H9 (cell line): ENCODE measurements around the gene LKAAEAR1. TPM values are rescaled to one million over a fixed set of nuclear protein-coding genes. Genes with fewer than 3 reads are reported as not detected.
A peak's percentile ranks its signal among the peaks of the same experiment; 100 is the strongest.

Source experiments
- DNase-seq: peaks from one replicate; pipeline ENCODE4 v3.0.0-alpha.2; 2017
- H2AFZ ChIP-seq: one replicate; pipeline ENCODE4 v1.6.1; 2013; ENCODE audit warnings: mild to moderate bottlenecking, low read length, control low read depth, moderate library complexity
- H2AK5ac ChIP-seq: 2 replicates; pipeline ENCODE4 v1.6.1; 2013; ENCODE audit warnings: low read length, control low read depth, mixed read lengths; ENCODE audit not compliant: insufficient read length
- H2BK120ac ChIP-seq: one replicate; pipeline ENCODE4 v1.6.1; 2013; ENCODE audit warnings: low read depth, mild to moderate bottlenecking, low read length, control low read depth, inconsistent platforms; ENCODE audit not compliant: poor library complexity, severe bottlenecking
- H2BK12ac ChIP-seq: 2 replicates; pipeline ENCODE4 v1.6.1; 2013; ENCODE audit warnings: low read length, control low read depth, mixed read lengths, low read depth; ENCODE audit not compliant: insufficient read length
- H2BK15ac ChIP-seq: 2 replicates; pipeline ENCODE4 v1.6.1; 2013; ENCODE audit warnings: low read depth, low read length, control low read depth
- H2BK20ac ChIP-seq: one replicate; pipeline ENCODE4 v1.6.1; 2013; ENCODE audit warnings: low read depth, mild to moderate bottlenecking, low read length, control low read depth, inconsistent platforms; ENCODE audit not compliant: poor library complexity, severe bottlenecking
- H2BK5ac ChIP-seq: 2 replicates; pipeline ENCODE4 v1.6.1; 2013; ENCODE audit warnings: low read length, control low read depth, mixed read lengths; ENCODE audit not compliant: insufficient read length
- H3K14ac ChIP-seq: 2 replicates; pipeline ENCODE4 v1.6.1; 2013; ENCODE audit warnings: low read length, control low read depth; ENCODE audit not compliant: insufficient read depth
- H3K18ac ChIP-seq: 2 replicates; pipeline ENCODE4 v1.6.1; 2013; ENCODE audit warnings: low read depth, mild to moderate bottlenecking, mixed read lengths, low read length, control low read depth; ENCODE audit not compliant: insufficient read length
- H3K23ac ChIP-seq: 2 replicates; pipeline ENCODE4 v1.6.1; 2013; ENCODE audit warnings: low read length, control low read depth, mixed read lengths, low read depth; ENCODE audit not compliant: insufficient read length
- H3K23me2 ChIP-seq: 2 replicates; pipeline ENCODE4 v1.6.1; 2013; ENCODE audit warnings: low read depth, mild to moderate bottlenecking, mixed read lengths, low read length, control low read depth; ENCODE audit not compliant: insufficient read length, poor library complexity, severe bottlenecking
- H3K27ac ChIP-seq: 2 replicates; pipeline ENCODE4 v1.5.1; 2013; ENCODE audit warnings: low read length, control low read depth, mixed read lengths, low read depth; ENCODE audit not compliant: insufficient read length
- H3K27me3 ChIP-seq: 2 replicates; pipeline ENCODE4 v1.6.1; 2013; ENCODE audit warnings: low read length, control low read depth, inconsistent platforms; ENCODE audit not compliant: insufficient read depth
- H3K4ac ChIP-seq: 2 replicates; pipeline ENCODE4 v1.6.1; 2013; ENCODE audit warnings: low read depth, mild to moderate bottlenecking, control low read depth, inconsistent platforms, low read length, moderate library complexity
- H3K4me1 ChIP-seq: 2 replicates; pipeline ENCODE4 v1.6.1; 2013; ENCODE audit warnings: low read length, control low read depth, inconsistent platforms; ENCODE audit not compliant: insufficient read depth
- H3K4me2 ChIP-seq: 2 replicates; pipeline ENCODE4 v1.6.1; 2013; ENCODE audit warnings: low read length, control low read depth, mixed read lengths; ENCODE audit not compliant: insufficient read length, insufficient read depth
- H3K56ac ChIP-seq: 2 replicates; pipeline ENCODE4 v1.6.1; 2013; ENCODE audit warnings: low read depth, mild to moderate bottlenecking, mixed read lengths, low read length, control low read depth; ENCODE audit not compliant: insufficient read length
- H3K79me1 ChIP-seq: 2 replicates; pipeline ENCODE4 v1.6.1; 2013; ENCODE audit warnings: low read depth, mild to moderate bottlenecking, moderate library complexity, low read length, control low read depth, inconsistent platforms; ENCODE audit not compliant: insufficient read depth, poor library complexity, severe bottlenecking
- H3K79me2 ChIP-seq: 2 replicates; pipeline ENCODE4 v1.6.1; 2013; ENCODE audit warnings: low read length, control low read depth, inconsistent platforms; ENCODE audit not compliant: insufficient read depth
- H3K9ac ChIP-seq: 2 replicates; pipeline ENCODE4 v1.6.1; 2013; ENCODE audit warnings: low read length, control low read depth, mixed read lengths; ENCODE audit not compliant: insufficient read length; ENCODE audit errors: extremely low read depth
- H3K9me3 ChIP-seq: one replicate; pipeline ENCODE4 v1.6.1; 2013; ENCODE audit warnings: low read depth, low read length, inconsistent platforms; ENCODE audit not compliant: control insufficient read depth
- H3T11ph ChIP-seq: one replicate; pipeline ENCODE4 v1.6.1; 2013; ENCODE audit warnings: mild to moderate bottlenecking, low read length, control low read depth, inconsistent platforms
- H4K20me1 ChIP-seq: one replicate; pipeline ENCODE4 v1.6.1; 2013; ENCODE audit not compliant: control insufficient read depth, insufficient read length, insufficient read depth
- H4K5ac ChIP-seq: 2 replicates; pipeline ENCODE4 v1.6.1; 2013; ENCODE audit warnings: low read depth, mild to moderate bottlenecking, mixed read lengths, low read length, control low read depth; ENCODE audit not compliant: insufficient read length
- H4K8ac ChIP-seq: replicated peaks from 2 replicates; pipeline ENCODE4 v1.6.1; 2013; ENCODE audit warnings: low read length, control low read depth, mixed read lengths, low read depth; ENCODE audit not compliant: insufficient read length
- H4K91ac ChIP-seq: 2 replicates; pipeline ENCODE4 v1.6.1; 2013; ENCODE audit warnings: low read depth, mild to moderate bottlenecking, moderate library complexity, mixed read lengths, low read length, control low read depth; ENCODE audit not compliant: insufficient read length
- H3K27ac Mint-ChIP-seq, 3 experiments: 2 replicates in 2 of 3; 3 replicates in 1 of 3; pipeline ENCODE4 v1.8.0; 2020 to 2021; ENCODE audit warnings: mixed read lengths in 3 of 3, mild to moderate bottlenecking in 1 of 3, moderate library complexity in 1 of 3
- H3K27me3 Mint-ChIP-seq: 2 replicates; pipeline ENCODE4 v1.8.0; 2021; ENCODE audit warnings: low read depth, mild to moderate bottlenecking, moderate library complexity, mixed read lengths
- H3K36me3 Mint-ChIP-seq, 3 experiments: 2 replicates in 2 of 3; 3 replicates in 1 of 3; pipeline ENCODE4 v1.8.0; 2020 to 2021; ENCODE audit warnings: low read depth in 3 of 3, mixed read lengths in 3 of 3; ENCODE audit not compliant: insufficient read depth in 1 of 3
- H3K4me1 Mint-ChIP-seq, 2 experiments: 2 replicates each; pipeline ENCODE4 v1.8.0; 2020; ENCODE audit warnings: mixed read lengths in 2 of 2
- H3K4me3 Mint-ChIP-seq, 2 experiments: 2 replicates in 1 of 2; 3 replicates in 1 of 2; pipeline ENCODE4 v1.8.0; 2020 to 2021; ENCODE audit warnings: mild to moderate bottlenecking in 2 of 2, mixed read lengths in 2 of 2, moderate library complexity in 1 of 2
- H3K9me3 Mint-ChIP-seq, 2 experiments: 2 replicates in 1 of 2; 3 replicates in 1 of 2; pipeline ENCODE4 v1.8.0; 2020; ENCODE audit warnings: mild to moderate bottlenecking in 2 of 2, mixed read lengths in 2 of 2, moderate library complexity in 1 of 2
- WGBS: extraction: QIAGEN DNeasy Blood & Tissue Kit; methylation state at CpG from one replicate; pipeline ENCODE4 v1.1.7; 2013; ENCODE audit warnings: missing lambda C conversion rate, low lambda C conversion rate, mixed read lengths; ENCODE audit not compliant: insufficient read length; ENCODE audit errors: extremely low coverage; 5-methylcytosine and 5-hydroxymethylcytosine counted together
- total RNA-seq: library from RNA; stranded (reverse); gene quantifications from 2 replicates; pipeline ENCODE4 v1.2.1, GENCODE V29; 2021
- TF ChIP-seq, protein P1 (sequence below): fragments of 200-600 bp; sonication (generic); conservative IDR thresholded peaks from 3 replicates; pipeline ENCODE4 v1.8.0; 2021; ENCODE audit warnings: antibody characterized with exemption, mild to moderate bottlenecking

LKAAEAR1 gene
- total RNA-seq, 1 experiment from 2014 or later = 0.39 TPM

DNA sequence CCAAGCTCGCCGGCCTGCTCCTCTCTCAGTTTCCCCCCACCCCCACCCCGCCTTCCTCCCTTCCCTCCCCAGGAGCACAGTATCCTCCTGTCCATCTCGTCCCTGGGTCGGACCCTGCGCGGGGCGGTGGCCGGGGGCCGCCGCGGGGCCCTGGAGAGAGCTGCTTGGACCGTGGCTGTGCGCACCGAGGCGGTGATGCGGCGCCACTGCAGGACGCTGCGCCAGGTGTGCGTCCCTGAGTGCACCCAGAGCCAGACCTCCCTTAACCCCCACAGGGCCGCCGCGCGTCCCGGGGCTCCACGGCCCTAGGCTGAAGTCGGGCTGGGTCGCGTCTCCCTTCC, 46.0 kb downstream of the LKAAEAR1 start:
- Histone ChIP-seq H3K23ac (no peak overlapping the region), H3K27me3 (peaks cover 13% of the 10 kb centered on the region; the same call in 1 of the 2 replicates)

More for the DNA sequence above, 46.0 kb downstream of the LKAAEAR1 start:
- Histone ChIP-seq H3K56ac (no peak overlapping the region), H3K4me2 (peak overlapping the region; percentile 32), H3K4me1 (peaks cover 5% of the 10 kb centered on the region), H3K4ac (no peak overlapping the region), H3K27ac (no peak overlapping the region), H3K23me2 (peaks cover 14% of the 10 kb centered on the region), H2BK120ac (no peak overlapping the region), H3K9me3 (no peaks in the 10 kb centered on the region), H2BK15ac (no peak overlapping the region), H2BK12ac (no peak overlapping the region), H4K5ac (no peak overlapping the region), H2BK5ac (no peak overlapping the region), H3K9ac (no peak overlapping the region), H4K91ac (no peak overlapping the region), H2BK20ac (no peak overlapping the region), H4K8ac (no peak overlapping the region), H3K18ac (no peak overlapping the region), H2AFZ (no peak overlapping the region), H3K79me1 (no peaks in the 10 kb centered on the region), H3K14ac (no peak overlapping the region), H3K79me2 (no peaks in the 10 kb centered on the region), H4K20me1 (no peaks in the 10 kb centered on the region), H3T11ph (no peak overlapping the region), H2AK5ac (no peak overlapping the region)
- WGBS = no CpG with 5 or more reads among the region's 30 CpGs
- TF ChIP-seq, protein P1, sequence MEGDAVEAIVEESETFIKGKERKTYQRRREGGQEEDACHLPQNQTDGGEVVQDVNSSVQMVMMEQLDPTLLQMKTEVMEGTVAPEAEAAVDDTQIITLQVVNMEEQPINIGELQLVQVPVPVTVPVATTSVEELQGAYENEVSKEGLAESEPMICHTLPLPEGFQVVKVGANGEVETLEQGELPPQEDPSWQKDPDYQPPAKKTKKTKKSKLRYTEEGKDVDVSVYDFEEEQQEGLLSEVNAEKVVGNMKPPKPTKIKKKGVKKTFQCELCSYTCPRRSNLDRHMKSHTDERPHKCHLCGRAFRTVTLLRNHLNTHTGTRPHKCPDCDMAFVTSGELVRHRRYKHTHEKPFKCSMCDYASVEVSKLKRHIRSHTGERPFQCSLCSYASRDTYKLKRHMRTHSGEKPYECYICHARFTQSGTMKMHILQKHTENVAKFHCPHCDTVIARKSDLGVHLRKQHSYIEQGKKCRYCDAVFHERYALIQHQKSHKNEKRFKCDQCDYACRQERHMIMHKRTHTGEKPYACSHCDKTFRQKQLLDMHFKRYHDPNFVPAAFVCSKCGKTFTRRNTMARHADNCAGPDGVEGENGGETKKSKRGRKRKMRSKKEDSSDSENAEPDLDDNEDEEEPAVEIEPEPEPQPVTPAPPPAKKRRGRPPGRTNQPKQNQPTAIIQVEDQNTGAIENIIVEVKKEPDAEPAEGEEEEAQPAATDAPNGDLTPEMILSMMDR = no peak
- H3K36me3 Mint-ChIP-seq = peaks cover 0 to 16% (median 13%) of the 10 kb centered on the region in 3 experiments; a peak in 5 of 7 replicates
- H3K4me1 Mint-ChIP-seq = peaks cover 25% of the 10 kb centered on the region in 2 experiments
- H3K27ac Mint-ChIP-seq = no peak overlapping the region
- H3K4me3 Mint-ChIP-seq = peak overlapping the region; percentile 57 to 77
- peaks cover 43% of the 10 kb centered on the region for H3K27me3 Mint-ChIP-seq
- peak; percentile 51 for DNase-seq
- H3K9me3 Mint-ChIP-seq = peaks cover 0 to 2% of the 10 kb centered on the region in 2 experiments; a peak in 1 of 5 replicates
